SK-N-SH (cell line): ENCODE measurements around the gene PCSK5.

Source experiments
- EP300 ChIP-seq, 2 experiments: IDR thresholded peaks; 2 replicates each; pipeline versions ENCODE4 v1.4.0 to v1.6.1; 2012; ENCODE audit warnings: borderline replicate concordance in 1 of 2, low read depth in 1 of 2, low read length in 1 of 2
- RAD21 ChIP-seq: IDR thresholded peaks from 2 replicates; pipeline ENCODE4 v1.6.1; 2012; ENCODE audit warnings: mild to moderate bottlenecking, low read length
- TF ChIP-seq, protein P1 (sequence below): fragments of 150-350 bp; IDR thresholded peaks from 2 replicates; pipeline ENCODE4 v1.6.1; 2017; ENCODE audit warnings: antibody characterized with exemption, low read length, low read depth, borderline replicate concordance
- TF ChIP-seq, protein P2 (sequence below): fragments of 200-600 bp; sonication (generic); IDR thresholded peaks from 2 replicates; pipeline ENCODE4 v1.6.1; 2017; ENCODE audit warnings: antibody characterized with exemption, mild to moderate bottlenecking, moderate library complexity
- TF ChIP-seq, protein P3 (sequence below): IDR thresholded peaks from 2 replicates; pipeline ENCODE4 v1.6.1; 2012; ENCODE audit warnings: mild to moderate bottlenecking, low read depth, low read length, moderate library complexity

DNA sequence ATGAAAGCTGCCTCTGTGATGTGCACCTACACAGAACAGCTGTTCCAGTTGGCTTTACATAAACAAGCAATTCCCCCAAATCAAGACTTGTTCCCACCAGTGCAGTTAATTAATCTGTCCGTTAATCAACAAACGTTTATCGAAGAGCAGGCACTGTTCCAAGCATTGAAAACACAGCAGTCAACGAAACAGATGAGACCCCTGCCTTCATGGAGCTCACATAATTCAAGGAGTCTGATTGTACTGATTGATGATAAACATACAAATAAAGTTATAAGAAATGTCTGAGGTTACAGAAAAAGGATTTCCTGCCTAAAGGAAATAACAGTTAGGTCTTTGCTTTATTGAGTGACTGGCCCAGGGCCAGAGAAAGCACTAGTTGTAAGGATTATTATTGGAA lies 26.2 kb upstream of the PCSK5 start:
- TF ChIP-seq, protein P1, sequence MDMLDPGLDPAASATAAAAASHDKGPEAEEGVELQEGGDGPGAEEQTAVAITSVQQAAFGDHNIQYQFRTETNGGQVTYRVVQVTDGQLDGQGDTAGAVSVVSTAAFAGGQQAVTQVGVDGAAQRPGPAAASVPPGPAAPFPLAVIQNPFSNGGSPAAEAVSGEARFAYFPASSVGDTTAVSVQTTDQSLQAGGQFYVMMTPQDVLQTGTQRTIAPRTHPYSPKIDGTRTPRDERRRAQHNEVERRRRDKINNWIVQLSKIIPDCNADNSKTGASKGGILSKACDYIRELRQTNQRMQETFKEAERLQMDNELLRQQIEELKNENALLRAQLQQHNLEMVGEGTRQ = no peak
- TF ChIP-seq RAD21 = no peak
- TF ChIP-seq, protein P2, sequence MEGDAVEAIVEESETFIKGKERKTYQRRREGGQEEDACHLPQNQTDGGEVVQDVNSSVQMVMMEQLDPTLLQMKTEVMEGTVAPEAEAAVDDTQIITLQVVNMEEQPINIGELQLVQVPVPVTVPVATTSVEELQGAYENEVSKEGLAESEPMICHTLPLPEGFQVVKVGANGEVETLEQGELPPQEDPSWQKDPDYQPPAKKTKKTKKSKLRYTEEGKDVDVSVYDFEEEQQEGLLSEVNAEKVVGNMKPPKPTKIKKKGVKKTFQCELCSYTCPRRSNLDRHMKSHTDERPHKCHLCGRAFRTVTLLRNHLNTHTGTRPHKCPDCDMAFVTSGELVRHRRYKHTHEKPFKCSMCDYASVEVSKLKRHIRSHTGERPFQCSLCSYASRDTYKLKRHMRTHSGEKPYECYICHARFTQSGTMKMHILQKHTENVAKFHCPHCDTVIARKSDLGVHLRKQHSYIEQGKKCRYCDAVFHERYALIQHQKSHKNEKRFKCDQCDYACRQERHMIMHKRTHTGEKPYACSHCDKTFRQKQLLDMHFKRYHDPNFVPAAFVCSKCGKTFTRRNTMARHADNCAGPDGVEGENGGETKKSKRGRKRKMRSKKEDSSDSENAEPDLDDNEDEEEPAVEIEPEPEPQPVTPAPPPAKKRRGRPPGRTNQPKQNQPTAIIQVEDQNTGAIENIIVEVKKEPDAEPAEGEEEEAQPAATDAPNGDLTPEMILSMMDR = no peak
- TF ChIP-seq, protein P3, sequence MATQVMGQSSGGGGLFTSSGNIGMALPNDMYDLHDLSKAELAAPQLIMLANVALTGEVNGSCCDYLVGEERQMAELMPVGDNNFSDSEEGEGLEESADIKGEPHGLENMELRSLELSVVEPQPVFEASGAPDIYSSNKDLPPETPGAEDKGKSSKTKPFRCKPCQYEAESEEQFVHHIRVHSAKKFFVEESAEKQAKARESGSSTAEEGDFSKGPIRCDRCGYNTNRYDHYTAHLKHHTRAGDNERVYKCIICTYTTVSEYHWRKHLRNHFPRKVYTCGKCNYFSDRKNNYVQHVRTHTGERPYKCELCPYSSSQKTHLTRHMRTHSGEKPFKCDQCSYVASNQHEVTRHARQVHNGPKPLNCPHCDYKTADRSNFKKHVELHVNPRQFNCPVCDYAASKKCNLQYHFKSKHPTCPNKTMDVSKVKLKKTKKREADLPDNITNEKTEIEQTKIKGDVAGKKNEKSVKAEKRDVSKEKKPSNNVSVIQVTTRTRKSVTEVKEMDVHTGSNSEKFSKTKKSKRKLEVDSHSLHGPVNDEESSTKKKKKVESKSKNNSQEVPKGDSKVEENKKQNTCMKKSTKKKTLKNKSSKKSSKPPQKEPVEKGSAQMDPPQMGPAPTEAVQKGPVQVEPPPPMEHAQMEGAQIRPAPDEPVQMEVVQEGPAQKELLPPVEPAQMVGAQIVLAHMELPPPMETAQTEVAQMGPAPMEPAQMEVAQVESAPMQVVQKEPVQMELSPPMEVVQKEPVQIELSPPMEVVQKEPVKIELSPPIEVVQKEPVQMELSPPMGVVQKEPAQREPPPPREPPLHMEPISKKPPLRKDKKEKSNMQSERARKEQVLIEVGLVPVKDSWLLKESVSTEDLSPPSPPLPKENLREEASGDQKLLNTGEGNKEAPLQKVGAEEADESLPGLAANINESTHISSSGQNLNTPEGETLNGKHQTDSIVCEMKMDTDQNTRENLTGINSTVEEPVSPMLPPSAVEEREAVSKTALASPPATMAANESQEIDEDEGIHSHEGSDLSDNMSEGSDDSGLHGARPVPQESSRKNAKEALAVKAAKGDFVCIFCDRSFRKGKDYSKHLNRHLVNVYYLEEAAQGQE = no peak
- no peak for TF ChIP-seq EP300 (IDR thresholded peaks at IDR 0.05; ENCODE audit: borderline replicate concordance in 1 of 2, low read depth in 1 of 2, low read length in 1 of 2)
